ENCODE measurements around the gene P2RX7.

- TF ChIP-seq POLR2A (IDR thresholded peaks at IDR 0.05) (no peak), CTCF (IDR thresholded peaks at IDR 0.05) (no peak)
These were observed 44.3 kb downstream of the P2RX7 start for GRCh38 chr12:121176826-121177529.
